HepG2 (cell line): Measurements from ENCODE around the gene STK32B. TPM values are rescaled to one million over a fixed set of nuclear protein-coding genes. Genes with fewer than 3 reads are reported as not detected.

ENCODE experiments used
- ATAC-seq: fragments of 200-7000 bp; cut with Tn5 transposase; 3 replicates; pipeline ENCODE4 v1.9.1; 2020; ENCODE audit warnings: mild to moderate bottlenecking, moderate library complexity
- BruUV-seq: library from RNA; stranded (reverse); fragments of 400-500 nt; replicated peaks from 2 replicates; lab custom pipeline; 2021; lab: Mats Ljungman, UMichigan
- CTCF ChIA-PET: fragments of 300-600 bp; formaldehyde crosslinking; extraction: SDS; loops from one replicate; lab custom pipeline; 2021; ENCODE audit warnings: low total read pairs, inconsistent platforms, low intra/inter-chr PET ratio; lab: Yijun Ruan, JAX
- POLR2A ChIA-PET: fragments of 350-600 bp; sonication (Branson Sonifier 250); formaldehyde crosslinking; loops from one replicate; lab custom pipeline; 2020; ENCODE audit warnings: antibody characterized with exemption, inconsistent platforms; lab: Yijun Ruan, JAX
- DNase-seq: peaks from one replicate; pipeline ENCODE4 v3.0.0-alpha.2; 2015; ENCODE audit warnings: low spot score
- FAIRE-seq: peaks from 3 replicates; lab custom pipeline; 2011; peaks lifted over from hg19 to GRCh38; lab: Jason Lieb, UNC
- H2AFZ ChIP-seq: one replicate; pipeline ENCODE4 v1.6.1; 2011; ENCODE audit warnings: low read length, inconsistent platforms
- H3K27ac ChIP-seq: fragments of 300-600 bp; 3 replicates; pipeline ENCODE4 v1.8.0; 2011; ENCODE audit warnings: mixed run types, mild to moderate bottlenecking, mixed read lengths, low read length, inconsistent platforms; ENCODE audit not compliant: insufficient read depth; ENCODE audit errors: extremely low read length
- H3K27me3 ChIP-seq, 2 experiments: fragments of 200-600 bp in 1 of 2; 2 replicates in 1 of 2; 3 replicates in 1 of 2; pipeline versions ENCODE4 v1.6.0 to v1.8.0; 2011; ENCODE audit warnings: low read length in 2 of 2, mild to moderate bottlenecking in 2 of 2, moderate library complexity in 2 of 2, inconsistent platforms in 1 of 2; ENCODE audit not compliant: insufficient read depth in 2 of 2, control insufficient read depth in 1 of 2
- H3K36me3 ChIP-seq, 2 experiments: fragments of 200-600 bp in 1 of 2; replicated peaks in 1 of 2; 2 replicates in 1 of 2; 3 replicates in 1 of 2; pipeline versions ENCODE4 v1.5.1 to v1.8.0; 2011; ENCODE audit warnings: low read length in 2 of 2, inconsistent platforms in 1 of 2; ENCODE audit not compliant: insufficient read depth in 2 of 2, control insufficient read depth in 1 of 2
- H3K4me1 ChIP-seq: 2 replicates; pipeline ENCODE4 v1.5.1; 2012; ENCODE audit warnings: low read length, inconsistent platforms; ENCODE audit not compliant: insufficient read depth
- H3K4me2 ChIP-seq: 2 replicates; pipeline ENCODE4 v1.6.0; 2011; ENCODE audit warnings: low read depth, low read length, inconsistent platforms
- H3K4me3 ChIP-seq, 3 experiments: fragments of 200-600 bp in 1 of 3; sonication (generic), shearing (Covaris generic) in 1 of 3; replicated peaks in 1 of 3; 2 replicates each; pipeline ENCODE4 v1.5.1; 2011 to 2016; ENCODE audit warnings: low read length in 3 of 3, inconsistent platforms in 2 of 3, low read depth in 2 of 3, mild to moderate bottlenecking in 2 of 3, control low read depth in 1 of 3, mixed read lengths in 1 of 3; ENCODE audit not compliant: insufficient read depth in 1 of 3
- H3K79me2 ChIP-seq: one replicate; pipeline ENCODE4 v1.6.1; 2011; ENCODE audit warnings: low read length, inconsistent platforms; ENCODE audit not compliant: insufficient read depth
- H3K9ac ChIP-seq: 2 replicates; pipeline ENCODE4 v1.6.0; 2011; ENCODE audit warnings: mild to moderate bottlenecking, low read depth, low read length, inconsistent platforms; ENCODE audit not compliant: insufficient read depth
- H3K9me3 ChIP-seq: 2 replicates; pipeline ENCODE4 v1.5.1; 2012; ENCODE audit warnings: mild to moderate bottlenecking, low read length
- H4K20me1 ChIP-seq: 2 replicates; pipeline ENCODE4 v1.6.0; 2011; ENCODE audit warnings: inconsistent platforms, mild to moderate bottlenecking, low read length, moderate library complexity; ENCODE audit not compliant: insufficient read depth
- ARID5B ChIP-seq: IDR thresholded peaks from 2 replicates; pipeline ENCODE4 v1.4.0; 2020; ENCODE audit warnings: mild to moderate bottlenecking, missing genetic modification reagents
- HES4 ChIP-seq: sonication (generic); formaldehyde crosslinking; IDR thresholded peaks from 2 replicates; pipeline ENCODE4 v1.9.0; 2021; ENCODE audit warnings: mild to moderate bottlenecking, missing genetic modification reagents, borderline replicate concordance
- PCBP2 ChIP-seq: fragments of 200-400 bp; formaldehyde crosslinking; optimal IDR thresholded peaks from 2 replicates; pipeline ENCODE3; 2018; ENCODE audit warnings: low read length, low read depth; ENCODE audit not compliant: poor library complexity, severe bottlenecking
- SP2 ChIP-seq: sonication (generic); formaldehyde crosslinking; IDR thresholded peaks from 2 replicates; pipeline ENCODE4 v1.5.1; 2020; ENCODE audit warnings: mild to moderate bottlenecking, missing genetic modification reagents
- TGIF2 ChIP-seq: IDR thresholded peaks from 2 replicates; pipeline ENCODE4 v1.6.1; 2016; ENCODE audit warnings: control low read depth, missing compliant biosample characterization
- THAP9 ChIP-seq: sonication (generic); formaldehyde crosslinking; IDR thresholded peaks from 2 replicates; pipeline ENCODE4; 2020; ENCODE audit warnings: missing genetic modification reagents, mild to moderate bottlenecking, borderline replicate concordance
- TRIM22 ChIP-seq: fragments of 450-650 bp; IDR thresholded peaks from 2 replicates; pipeline ENCODE4 v1.6.1; 2017
- ZBTB37 ChIP-seq: sonication (generic); formaldehyde crosslinking; IDR thresholded peaks from 2 replicates; pipeline ENCODE4 v1.4.0; 2020; ENCODE audit warnings: mild to moderate bottlenecking, missing genetic modification reagents
- ZMAT3 ChIP-seq: sonication (generic); formaldehyde crosslinking; conservative IDR thresholded peaks from 2 replicates; pipeline ENCODE4 v1.7.0; 2021; ENCODE audit warnings: missing genetic modification reagents
- ZNF672 ChIP-seq: sonication (generic); formaldehyde crosslinking; IDR thresholded peaks from 2 replicates; pipeline ENCODE4 v1.8.1; 2022; ENCODE audit warnings: missing genetic modification reagents
- in situ Hi-C: cut with HindIII; loops from 2 replicates; pipeline ENCODE4 v1.10.0; 2017; ENCODE audit warnings: low pct_unique_long_range_greater_than_20kb; ENCODE audit not compliant: extremely low pct_ligation_motif_present
- intact Hi-C: fragments of 100-400 bp; cut with micrococcal nuclease; formaldehyde crosslinking; loops from one replicate; pipeline ENCODE4 v1.10.0; 2022; ENCODE audit not compliant: unreplicated experiment
- polyA plus RNA-seq, 8 experiments: library from polyadenylated mRNA; depleted of rRNA in 3 of 8; stranded (reverse) in 7 of 8; unstranded in 1 of 8; fragments of >200 nt; fragmentation: Illumina TruSeq in 4 of 8; extraction: Trizol in 4 of 8; gene quantifications; 2 replicates each; pipeline versions ENCODE4 v1.2.1 to v1.2.3, GENCODE V29; 2011 to 2016; ENCODE audit warnings: low read depth in 4 of 8, missing spikeins in 1 of 8, mixed read lengths in 1 of 8; ENCODE audit not compliant: insufficient read depth in 1 of 8
- total RNA-seq, 5 experiments: library from RNA; depleted of rRNA; stranded (reverse); fragments of >200 nt; fragmentation: Illumina TruSeq; extraction: Trizol; gene quantifications; 2 replicates each; pipeline ENCODE4 v1.2.3, GENCODE V29; 2016; ENCODE audit warnings: low read depth in 1 of 5

Gene STK32B
- total and polyA plus RNA-seq, 2 of the 13 experiments (the other 11 are each of a cell fraction or from before 2014, with no cell fraction given) = not detected

GRCh38 chr4:5511791-5512190 is 460.5 kb downstream of the STK32B start:
- DNase-seq (no peak), FAIRE-seq (no peak), ATAC-seq (no peak)
- CTCF ChIA-PET = no interaction called here
- intact Hi-C loops (no loop called here), in situ Hi-C loops (no loop called here)
- H3K27me3 ChIP-seq = no peaks in the 10 kb centered on the region
- H3K4me1 ChIP-seq = no peaks in the 10 kb centered on the region
- no TSS peak for BruUV-seq
- no peaks in the 10 kb centered on the region for H3K36me3 ChIP-seq
- H3K4me2 ChIP-seq = no peak overlapping the region
- POLR2A ChIA-PET = no interaction called here
- TF ChIP-seq SP2 (CRISPR knock-in tag) = no peak
- no peak for TF ChIP-seq ZBTB37
- no peak for TF ChIP-seq HES4 (CRISPR knock-in tag)
- no peak for TF ChIP-seq TGIF2 (CRISPR knock-in tag)
- no peak for TF ChIP-seq THAP9 (CRISPR knock-in tag)
- TF ChIP-seq ZNF672 (CRISPR knock-in tag) = no peak
- no peak for TF ChIP-seq PCBP2
- no peak for TF ChIP-seq TRIM22
- no peak for TF ChIP-seq ZMAT3 (CRISPR knock-in tag)
- no peak for TF ChIP-seq ARID5B (CRISPR knock-in tag)
- TF ChIP-seq, all 625 proteins: peak for 0
- Histone ChIP-seq H3K9ac (no peak overlapping the region), H3K27ac (no peak overlapping the region), H3K79me2 (no peaks in the 10 kb centered on the region), H2AFZ (no peak overlapping the region), H3K4me3 (no peak overlapping the region), H4K20me1 (no peaks in the 10 kb centered on the region), H3K9me3 (no peaks in the 10 kb centered on the region)
